ENCODE data around the gene FAM174B.

Gene FAM174B

DNA sequence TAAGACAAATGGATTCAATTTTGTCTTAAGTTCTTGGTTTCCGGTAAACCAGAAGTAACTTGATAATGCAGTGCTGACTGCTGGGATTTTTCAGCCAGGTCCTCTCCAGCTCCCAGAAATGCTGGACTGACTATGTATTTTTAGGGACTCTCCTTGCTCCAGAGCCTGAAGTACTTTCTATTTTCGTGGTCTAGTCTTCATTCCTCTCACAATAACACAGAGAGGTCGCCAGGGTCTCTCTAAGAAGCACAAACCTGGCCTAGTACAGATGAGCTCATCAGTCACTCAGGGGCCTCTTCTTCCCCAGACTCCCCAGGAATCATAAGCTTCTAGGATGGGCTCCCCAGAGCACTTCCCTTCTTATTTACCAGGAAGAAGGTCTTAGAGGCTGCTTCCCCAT is 85.8 kb downstream of the FAM174B start:
- no peak for DNase-seq (ENCODE audit: low read depth)
